Measurements from ENCODE around the gene C5orf34. TPM values are rescaled to one million over a fixed set of nuclear protein-coding genes. Genes with fewer than 3 reads are reported as not detected.
"Not testable (repeated sequence)": the region's sequence is repeated elsewhere in the genome, so short reads cannot be mapped to it uniquely, and the experiment has no call there.

Gene C5orf34
- polyA plus RNA-seq, 3 donors: 0.33 to 1.3 (median 0.45) TPM

GRCh38 chr5:43461066-43461465 lies 53.9 kb downstream of the C5orf34 start:
- H3K27ac ChIP-seq (ENCODE audit: low read depth, low read length): no peak overlapping the region
- WGBS, 3 donors: 91 to 100% (median 96%) methylated on average over 1 of the region's 1 CpG

GRCh38 chr5:43456556-43456955 lies 58.4 kb downstream of the C5orf34 start:
- 96 to 99% (median 96%) methylated on average over 3 of the region's 3 CpGs for WGBS, 3 donors
- no peak overlapping the region for H3K27ac ChIP-seq (ENCODE audit: low read depth, low read length)

- H3K27ac ChIP-seq (ENCODE audit: low read depth, low read length): not testable (repeated sequence)
Measured at GRCh38 chr5:43441575-43441974, 73.4 kb downstream of the C5orf34 start.

DNA sequence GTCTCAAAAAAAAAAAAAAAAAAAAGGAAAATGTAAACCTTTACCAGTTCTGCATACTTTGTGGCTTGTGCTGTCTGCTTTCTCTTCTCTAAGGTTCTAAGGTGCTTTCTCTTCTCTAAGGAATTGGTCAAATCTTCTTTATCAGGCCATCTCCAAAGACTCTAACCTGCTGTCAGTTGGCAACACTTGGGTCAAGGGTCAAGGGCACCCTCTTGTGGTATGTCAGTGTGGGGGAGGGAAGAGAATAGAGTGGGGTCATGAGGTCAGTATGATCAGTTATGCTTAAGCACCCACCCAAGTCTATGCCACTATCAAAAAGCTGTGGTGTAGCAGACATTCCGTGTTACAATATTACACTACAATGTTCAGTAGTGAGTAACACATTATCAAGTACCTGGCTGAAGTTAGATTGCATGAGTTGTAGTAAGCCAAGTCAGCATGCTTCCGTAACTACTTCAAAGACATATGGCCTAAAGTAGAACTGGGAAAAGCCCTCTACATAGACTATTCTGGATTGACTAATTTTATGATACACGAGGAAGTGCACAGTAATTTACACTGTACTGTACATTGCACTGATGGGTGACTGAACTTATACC lies 77.8 kb downstream of the C5orf34 start:
- no peak overlapping the region for H3K27ac ChIP-seq (ENCODE audit: low read depth, low read length)
- 95 to 98% (median 96%) methylated on average over 3 of the region's 3 CpGs for WGBS, 3 donors

Other genes with a start within 250 kb of the C5orf34 start
- 10 to 100 TPM; 15.5 to 33.7 (median 15.9) TPM for gene HMGCS1, start 201.7 kb downstream of the C5orf34 start, polyA plus RNA-seq
- gene CCL28, start 102.8 kb downstream of the C5orf34 start, polyA plus RNA-seq: 1 to 10 TPM; 1.9 to 2.7 (median 2.4) TPM
- 1 to 10 TPM; 3.6 to 5.1 (median 5.1) TPM for gene TMEM267, start 31.3 kb downstream of the C5orf34 start, polyA plus RNA-seq
- gene PAIP1, start 41.9 kb upstream of the C5orf34 start, polyA plus RNA-seq: 100 to 1,000 TPM in 1 of 3 donors, 10 to 100 TPM in 2; 29.5 to 115 (median 70.7) TPM
- 10 to 100 TPM; 13.2 to 40.3 (median 17.2) TPM for gene NNT, start 88.0 kb upstream of the C5orf34 start, polyA plus RNA-seq